Esophagus mucosa (tissue), 1 donor: ENCODE measurements around the gene MYBPC3. TPM values are rescaled to one million over a fixed set of nuclear protein-coding genes. Genes with fewer than 3 reads are reported as not detected.

Source experiments
- ATAC-seq: fragments of 200-7000 bp; cut with Tn5 transposase; one replicate; pipeline ENCODE4 v1.9.1; 2020
- total RNA-seq: library from RNA; stranded (reverse); gene quantifications from one replicate; pipeline ENCODE4 v1.2.4, GENCODE V29; 2023
- donor health status: DM: yes; HTN: yes; CAD: no.

MYBPC3 gene
- total RNA-seq, 1 donor from 2014 or later: not detected

DNA sequence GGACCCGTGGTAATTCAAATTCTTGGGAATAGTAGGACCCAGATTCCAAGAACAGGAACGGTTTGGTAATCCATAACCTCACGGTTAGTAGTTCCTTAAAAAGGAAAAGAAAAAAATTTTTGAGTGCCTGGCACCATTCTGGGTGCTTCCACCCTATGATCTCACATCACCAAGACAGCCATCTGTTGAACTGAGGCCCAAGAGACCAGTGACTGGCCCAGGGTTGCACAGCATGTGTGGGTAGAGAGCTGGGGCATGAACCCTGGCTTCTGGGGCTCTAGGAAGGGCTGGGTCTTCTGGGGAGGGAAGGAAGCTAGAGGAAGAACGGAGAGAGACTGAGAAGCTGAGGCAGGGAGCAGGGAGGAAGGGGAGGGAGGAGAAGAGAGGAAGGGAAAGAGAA lies 30.6 kb upstream of the MYBPC3 start:
- no peak for ATAC-seq

DNA sequence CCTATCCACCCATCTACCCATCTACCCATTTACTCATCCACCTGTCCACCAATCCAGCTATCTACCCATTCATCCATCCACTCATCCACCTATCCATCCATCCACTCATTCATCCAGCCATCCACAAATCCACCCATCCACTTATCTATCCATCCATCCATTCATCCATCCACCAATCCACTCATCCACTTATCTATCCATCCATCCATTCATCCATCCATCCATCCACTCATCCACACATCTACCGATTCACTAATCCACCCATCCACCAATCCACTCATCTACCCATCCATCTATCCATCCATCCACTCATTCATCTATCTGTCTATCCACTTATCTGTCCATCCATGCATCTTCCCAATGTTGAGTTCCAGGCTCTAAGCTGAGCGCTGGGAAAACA lies 27.6 kb upstream of the MYBPC3 start:
- no peak for ATAC-seq

DNA sequence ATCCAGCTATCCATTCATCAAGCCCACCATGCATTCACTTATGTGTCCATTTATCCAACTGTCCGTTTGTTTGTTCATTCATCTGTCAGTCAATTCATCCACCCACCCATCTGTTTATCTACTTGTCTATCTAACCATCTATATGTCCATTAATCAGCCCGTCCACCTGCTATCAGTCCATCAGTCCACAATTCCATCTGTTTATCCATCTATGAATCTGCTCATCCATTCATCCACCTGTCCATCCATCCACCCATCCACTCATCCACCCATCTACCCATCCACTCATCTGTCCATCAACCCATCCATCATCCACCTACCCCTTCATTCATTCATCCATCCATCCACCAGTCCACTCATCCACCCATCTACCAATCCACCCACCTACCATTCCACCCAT lies 26.8 kb upstream of the MYBPC3 start:
- no peak for ATAC-seq

DNA sequence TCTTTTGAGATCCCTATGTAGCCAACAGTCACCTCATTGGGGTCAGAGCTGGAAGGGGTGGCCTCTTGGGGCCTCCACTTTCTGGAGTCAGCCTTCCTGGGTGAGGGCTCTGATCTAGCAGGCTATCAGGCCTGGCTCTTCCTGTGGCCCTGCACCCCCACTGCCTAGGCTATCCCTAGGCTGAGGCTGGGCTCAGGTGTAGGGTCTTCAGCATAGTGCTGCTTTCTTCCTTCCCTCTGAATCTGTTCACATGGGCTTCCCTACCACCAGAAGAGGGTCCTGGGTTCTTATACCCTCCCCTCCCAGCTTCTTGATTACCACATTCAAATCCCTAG lies 26.3 kb upstream of the MYBPC3 start:
- no peak for ATAC-seq

DNA sequence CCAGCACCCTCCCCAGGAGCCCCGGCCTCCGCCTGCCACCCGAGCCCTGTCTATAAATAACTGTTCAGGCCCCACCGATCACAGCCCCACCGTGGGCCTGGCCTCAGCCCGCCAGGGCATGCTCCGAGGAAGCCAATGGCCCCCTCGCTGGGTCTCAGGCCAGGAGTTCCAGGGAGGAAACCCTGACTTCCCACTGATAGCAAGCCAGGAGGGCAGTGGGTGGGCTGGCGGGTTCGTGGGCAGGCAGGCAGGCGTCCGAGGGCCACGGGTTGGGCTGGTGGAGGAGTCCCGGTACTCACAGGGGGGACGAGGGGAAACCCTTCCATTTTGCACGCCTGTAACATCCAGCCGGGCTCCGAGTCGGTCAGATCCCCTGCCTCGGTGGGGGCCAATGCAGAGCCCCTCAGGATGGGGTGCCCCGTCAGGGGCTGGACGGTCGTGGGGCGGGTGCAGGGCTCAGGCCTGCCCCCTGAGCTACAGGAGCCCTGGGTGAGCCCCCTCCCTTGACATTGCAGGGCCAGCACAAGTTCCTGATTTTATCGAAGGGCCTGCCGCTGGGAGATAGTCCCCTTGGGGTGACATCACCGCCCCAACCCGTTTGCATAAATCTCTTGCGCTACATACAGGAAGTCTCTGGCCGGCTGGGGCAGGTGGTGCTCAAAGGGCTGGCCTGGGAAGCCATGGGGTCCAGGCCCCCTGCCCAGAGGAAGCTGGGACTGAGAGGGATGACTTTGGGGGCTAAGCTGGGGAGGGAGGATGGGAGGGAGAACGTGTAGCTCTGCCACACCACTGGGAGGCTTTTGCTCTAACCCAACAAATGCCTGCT lies 25.7 kb upstream of the MYBPC3 start, which contains the start of gene SPI1:
Gene SPI1, minus strand, starts transcription at position 538 of the 826 bp plus-strand sequence. Its CDS starts 194 bp downstream, at position 344.
- peak; percentile 43 for ATAC-seq

DNA sequence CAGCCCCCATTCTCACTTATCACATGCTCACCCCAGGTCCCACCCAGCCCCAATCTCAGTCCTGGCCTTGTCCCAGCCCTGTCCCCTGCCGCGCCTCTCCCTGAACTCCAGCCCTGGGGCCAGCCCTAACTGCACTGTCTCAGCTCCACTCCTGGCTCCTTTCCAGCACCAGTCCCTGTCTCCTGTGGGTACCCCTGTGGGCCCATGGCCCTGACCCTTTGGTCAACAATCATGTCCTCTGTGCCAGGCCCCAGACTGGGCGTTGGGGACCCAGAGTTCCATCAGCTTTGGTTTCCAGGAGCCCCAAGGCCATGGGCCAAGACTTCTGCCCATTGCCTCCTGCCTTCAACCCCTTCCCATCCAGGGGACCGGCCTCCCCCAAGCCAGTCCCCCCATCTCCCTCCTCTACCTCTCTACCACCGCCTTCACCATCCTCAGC lies 25.1 kb upstream of the MYBPC3 start:
- peak; percentile 6 for ATAC-seq

DNA sequence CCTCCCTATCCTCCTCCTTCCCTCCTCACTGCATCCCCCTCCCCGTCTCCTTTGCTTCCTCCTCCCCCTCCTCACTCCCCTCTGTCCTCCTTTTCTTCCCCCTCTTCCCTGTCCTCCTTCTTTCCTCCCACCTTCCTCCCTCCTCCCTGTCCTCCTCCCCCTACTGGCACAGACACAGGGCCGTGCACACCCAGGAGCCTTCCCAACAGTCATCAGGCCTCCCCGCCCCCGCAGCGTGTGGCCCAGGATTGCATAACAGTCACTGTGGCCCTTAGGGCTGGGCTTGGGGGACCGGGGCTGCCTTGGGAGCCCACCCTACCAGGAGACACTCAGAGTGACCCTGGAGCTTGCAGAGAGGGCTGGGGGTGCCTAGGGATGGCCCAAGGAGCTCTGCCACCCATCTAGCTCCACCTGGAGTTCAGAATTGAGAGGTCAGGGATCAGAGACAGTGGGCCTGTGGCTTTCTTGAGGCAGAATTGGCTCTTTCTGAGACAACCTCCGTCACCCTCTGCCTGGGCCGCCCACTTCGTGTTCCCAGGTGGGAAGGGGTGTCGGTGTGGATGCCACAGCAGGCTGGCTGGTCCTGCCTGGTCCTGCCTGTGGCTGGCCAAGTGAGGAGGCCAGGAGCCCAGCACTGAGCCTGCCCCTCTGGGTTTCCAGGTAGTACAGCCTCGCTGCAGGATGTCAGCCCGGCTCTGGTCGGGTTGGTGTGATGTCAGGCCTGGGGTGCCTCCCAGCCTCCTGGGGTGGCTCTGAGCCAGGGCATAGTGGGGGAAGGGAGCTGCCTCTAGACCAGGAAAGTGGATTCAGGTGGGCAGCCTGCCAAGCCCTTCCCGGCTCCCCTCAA lies 24.2 kb upstream of the MYBPC3 start:
- ATAC-seq: peak; percentile 25

DNA sequence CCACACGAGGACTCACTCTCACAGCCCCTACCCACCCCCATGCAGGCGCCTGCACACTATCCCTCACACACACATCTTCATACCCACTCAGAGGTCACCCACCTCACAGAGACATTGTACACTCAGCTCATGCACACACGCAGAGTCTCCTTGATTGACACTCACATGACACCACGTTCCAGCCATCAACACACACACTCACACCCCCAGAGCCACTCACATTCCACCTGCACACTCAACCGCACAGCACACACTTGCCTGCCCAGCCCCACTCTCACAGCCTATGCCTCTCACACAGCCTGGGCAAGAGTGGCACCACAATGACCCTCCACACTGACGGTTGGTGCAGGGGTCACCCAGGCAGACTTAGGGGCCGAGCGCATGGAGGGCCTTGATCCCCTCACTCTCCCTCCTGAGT lies 23.6 kb upstream of the MYBPC3 start:
- no peak for ATAC-seq

DNA sequence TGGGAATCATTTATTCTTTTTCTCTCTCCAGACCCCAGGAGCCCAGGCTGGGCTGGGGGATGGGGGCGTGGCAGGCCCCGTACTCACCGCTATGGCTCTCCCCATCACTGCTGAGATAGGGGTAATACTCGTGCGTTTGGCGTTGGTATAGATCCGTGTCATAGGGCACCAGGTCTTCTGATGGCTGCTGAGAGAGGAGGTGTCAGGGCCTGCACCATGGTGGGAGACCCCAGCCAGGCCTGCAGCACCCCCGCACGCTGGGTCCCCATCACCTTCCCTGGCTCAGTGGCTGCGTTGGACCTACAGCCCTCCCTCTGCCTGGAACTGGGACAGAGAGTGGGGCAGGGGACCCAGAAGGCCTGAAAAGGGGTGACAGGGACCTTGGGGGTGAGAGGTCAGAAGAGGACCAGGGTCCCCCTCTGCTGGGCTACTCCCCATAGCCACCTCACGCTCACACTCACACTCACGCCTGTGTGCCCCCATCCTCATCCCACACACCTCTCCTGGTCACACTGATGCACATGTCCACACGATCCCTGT lies 23.1 kb upstream of the MYBPC3 start:
- no peak for ATAC-seq

DNA sequence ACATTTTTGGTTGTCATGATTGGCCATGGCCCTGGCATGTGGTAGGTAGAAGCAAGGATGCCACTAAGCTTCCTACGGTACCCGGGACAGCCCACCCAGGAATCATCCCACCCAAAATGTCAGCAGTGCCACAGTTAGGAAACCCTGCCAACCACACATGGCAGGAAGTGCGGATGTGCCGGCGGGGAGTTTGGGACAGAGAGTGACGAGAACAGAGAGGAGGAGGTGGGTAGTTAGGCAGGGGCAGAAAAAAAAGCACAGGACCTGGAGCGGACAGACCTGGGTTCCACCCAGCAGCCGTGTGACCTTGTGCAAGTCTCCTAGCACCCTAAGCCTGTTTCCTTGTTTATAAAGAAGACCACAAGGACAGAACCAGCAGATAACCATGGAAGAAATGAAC lies 22.5 kb upstream of the MYBPC3 start:
- ATAC-seq: no peak

DNA sequence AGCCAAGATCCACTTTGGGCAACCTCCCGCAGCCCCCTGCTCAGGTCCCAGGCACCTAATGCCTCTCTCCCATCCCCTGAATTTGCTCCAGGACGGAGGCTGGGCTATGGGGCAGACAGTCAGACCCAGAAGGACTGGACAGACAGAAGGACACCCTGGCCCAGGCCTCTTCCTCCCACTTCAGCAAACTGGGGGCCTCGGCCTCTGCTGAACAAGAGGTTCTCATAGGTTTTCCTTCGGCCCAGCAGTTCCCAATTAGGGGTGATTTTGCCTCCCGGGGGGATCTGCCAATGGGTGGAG lies 22.2 kb upstream of the MYBPC3 start:
- ATAC-seq: no peak

DNA sequence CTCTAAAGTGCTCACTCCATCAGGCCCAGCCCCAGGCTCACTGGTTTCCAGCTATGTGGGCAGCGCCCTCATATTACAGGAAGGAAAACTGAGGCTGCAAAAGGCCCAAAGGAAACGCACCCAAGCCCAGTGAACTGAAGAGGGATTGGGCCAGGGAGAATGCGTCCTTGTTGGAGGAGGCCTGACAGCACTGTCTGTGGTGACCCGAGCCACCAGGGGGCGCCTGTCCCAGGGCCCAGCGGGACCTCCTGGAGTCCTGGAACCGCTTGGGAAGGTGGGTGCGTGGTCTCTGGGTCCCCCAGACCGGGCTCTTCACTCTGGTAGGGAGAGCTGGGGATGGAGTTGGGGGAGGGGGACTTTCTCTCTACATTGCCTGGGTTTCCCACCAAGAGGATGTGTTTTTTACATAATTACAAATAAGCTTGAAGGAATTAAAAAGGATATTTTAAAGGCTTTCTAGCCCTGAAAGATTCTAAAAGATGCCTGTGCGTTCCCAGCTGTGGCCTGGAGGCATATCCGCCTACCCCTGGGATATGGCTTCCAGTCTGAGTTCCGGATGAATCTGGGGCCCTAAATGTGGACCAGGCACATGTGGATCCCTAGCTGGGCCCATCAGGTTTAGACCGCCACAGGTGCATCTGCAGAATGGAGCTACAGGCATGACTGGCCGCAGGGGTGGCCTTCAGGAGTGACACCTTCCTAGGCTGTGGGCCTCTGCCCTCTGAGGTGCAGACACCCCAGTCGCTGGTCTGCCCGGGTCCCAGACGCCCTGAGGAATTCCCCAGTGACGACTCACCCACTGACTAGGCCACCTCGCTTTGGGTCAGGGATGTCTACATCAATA lies 21.6 kb upstream of the MYBPC3 start:
- peak; percentile 73 for ATAC-seq

DNA sequence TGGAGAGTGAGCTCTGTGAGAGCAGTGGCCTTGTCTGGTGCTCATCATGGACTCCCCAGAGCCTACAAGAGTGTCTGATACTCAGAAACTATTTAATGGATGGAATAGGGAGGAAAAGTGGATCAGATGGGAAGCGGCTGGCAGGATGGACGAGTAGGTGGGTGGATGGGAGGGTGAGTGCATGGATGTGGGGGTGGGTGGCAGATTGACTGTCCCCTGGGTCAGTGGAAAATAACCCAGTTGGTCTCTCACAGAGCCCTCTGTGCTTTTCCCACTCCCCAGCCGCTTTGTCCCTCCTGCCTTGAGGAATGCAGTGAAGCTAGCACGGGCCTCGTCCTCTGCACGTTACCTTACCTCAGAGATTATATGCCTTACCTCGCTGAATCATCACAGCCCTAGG lies 19.9 kb upstream of the MYBPC3 start:
- ATAC-seq: no peak

DNA sequence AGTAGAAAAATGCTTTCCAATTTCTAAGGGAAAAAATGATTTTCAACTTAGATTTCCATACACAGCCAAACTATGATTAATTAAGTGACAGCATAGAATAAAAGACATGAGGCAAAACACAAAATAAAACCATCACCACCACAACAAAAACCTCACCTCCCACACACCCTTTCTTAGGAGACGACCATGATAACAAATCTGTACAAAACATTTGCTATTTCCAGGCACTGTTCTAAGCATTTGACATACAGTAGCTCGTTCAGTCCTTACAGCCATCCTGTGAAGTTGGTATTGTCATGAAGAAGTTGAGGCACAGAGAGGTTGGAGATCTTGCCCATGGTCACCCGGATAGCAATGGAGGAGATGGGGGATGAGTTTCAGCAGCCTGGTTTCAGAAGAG lies 17.2 kb upstream of the MYBPC3 start:
- no peak for ATAC-seq

DNA sequence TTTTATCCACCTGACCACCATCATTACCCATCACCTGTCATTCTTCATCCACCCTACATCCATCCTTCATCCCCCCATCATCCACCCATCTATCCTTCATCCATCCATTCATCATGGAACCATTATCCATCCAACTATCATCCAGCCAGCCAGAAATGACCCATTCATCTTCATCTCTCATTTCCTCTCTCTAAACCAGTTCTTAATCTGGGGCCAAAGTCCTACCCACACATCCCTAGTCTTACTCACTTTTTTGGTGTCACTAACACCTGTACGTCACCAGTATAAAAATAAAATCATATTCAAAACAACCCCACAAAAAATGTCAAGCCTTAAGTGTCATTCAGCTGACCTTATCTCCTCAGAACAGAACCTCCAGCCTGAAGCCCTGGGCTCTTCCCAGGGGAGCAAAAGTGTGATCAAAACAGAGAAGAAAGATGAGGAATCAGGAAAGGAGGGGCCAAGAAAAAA lies 13.6 kb upstream of the MYBPC3 start:
- no peak for ATAC-seq

DNA sequence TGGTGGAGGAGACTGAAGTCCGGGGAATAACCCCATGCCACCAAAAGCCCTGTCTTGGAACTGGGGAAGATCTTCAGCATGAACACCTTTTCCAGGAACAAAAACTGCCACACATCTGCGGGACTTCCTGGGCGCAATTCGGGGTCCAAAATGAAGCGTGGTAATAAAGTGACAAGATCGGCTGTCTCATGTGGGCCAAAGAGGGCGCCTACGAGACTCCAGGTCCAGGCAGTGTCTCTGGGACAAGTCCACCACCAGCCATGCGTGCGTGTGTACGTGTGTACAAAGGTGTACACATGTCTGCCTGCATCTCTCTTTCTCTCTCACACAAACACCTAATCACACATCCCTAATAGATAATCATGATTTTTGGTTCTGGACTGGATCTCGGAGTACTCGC lies 8.9 kb upstream of the MYBPC3 start:
- no peak for ATAC-seq

DNA sequence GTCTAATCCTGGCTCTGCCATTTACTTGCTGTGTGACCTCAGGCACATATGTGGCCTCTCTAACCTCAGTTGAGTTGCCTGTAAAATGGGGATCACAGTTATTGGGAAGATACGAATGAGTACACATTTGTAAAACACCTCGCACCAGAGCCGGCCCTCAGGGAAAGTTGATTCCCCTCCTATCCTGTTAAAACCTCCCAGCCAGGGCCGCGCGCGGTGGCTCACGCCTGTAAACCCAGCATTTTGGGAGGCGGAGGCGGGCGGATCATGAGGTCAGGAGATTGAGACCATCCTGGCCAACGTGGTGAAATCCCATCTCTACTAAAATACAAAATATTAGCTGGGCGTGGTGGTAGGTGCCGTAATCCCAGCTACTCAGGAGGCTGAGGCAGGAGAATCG lies 7.8 kb upstream of the MYBPC3 start:
- no peak for ATAC-seq

DNA sequence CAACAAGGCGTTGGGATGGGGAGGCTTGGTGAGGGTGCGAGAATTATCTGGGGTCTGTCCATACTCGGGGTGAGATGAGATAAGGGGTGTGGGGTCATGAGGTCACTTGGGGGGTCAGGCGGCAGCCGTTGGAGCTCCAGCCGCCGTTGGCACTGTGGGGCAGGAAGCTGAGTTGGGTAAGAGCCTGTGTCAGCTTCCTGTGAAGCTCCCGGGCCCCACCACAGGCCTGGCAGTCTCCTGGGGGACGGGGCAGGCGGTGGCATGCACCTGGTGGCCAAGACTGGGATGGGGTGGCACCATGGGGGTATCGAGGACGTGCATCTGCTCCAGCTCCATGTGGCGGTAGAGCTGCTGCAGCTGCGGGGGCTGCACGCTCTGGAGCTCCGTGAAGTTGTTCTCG lies 7.1 kb upstream of the MYBPC3 start:
- ATAC-seq: no peak

DNA sequence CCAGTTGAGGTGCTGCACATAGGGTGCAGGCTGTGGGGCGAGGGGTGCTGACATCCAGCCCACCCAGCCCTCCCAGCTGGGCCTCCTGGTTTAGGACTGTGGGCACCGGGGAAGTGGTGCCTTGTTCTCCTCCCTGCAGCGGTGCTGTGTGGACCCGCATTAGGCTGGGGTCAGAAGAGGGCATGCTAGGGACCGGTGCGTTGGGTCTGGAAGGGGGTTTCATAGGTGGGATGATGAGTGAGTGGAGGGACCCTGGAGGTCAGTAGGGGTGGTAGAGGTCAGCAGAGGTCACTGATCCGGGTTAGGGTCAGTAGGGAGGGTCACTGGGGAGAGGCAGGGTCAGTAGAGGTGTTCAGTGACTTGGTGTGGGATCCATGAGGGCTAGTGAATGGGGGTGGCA lies 6.7 kb upstream of the MYBPC3 start:
- no peak for ATAC-seq

DNA sequence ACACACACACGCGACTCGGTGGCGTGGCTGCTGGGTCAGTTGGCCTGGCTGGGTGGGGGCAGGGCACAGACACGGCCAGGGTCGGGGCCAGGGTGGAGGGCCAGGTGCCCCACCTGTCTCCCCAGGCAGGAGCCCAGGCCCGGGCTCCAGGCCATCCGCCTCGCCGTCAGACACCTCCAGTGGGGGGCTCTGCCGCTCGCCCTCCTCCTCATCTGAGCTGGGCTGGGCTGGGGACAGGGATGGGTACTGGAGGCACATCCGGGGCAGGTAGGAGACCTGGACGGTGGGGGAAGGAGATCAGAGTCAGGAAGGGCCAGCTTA lies 6.2 kb upstream of the MYBPC3 start:
- ATAC-seq: no peak

DNA sequence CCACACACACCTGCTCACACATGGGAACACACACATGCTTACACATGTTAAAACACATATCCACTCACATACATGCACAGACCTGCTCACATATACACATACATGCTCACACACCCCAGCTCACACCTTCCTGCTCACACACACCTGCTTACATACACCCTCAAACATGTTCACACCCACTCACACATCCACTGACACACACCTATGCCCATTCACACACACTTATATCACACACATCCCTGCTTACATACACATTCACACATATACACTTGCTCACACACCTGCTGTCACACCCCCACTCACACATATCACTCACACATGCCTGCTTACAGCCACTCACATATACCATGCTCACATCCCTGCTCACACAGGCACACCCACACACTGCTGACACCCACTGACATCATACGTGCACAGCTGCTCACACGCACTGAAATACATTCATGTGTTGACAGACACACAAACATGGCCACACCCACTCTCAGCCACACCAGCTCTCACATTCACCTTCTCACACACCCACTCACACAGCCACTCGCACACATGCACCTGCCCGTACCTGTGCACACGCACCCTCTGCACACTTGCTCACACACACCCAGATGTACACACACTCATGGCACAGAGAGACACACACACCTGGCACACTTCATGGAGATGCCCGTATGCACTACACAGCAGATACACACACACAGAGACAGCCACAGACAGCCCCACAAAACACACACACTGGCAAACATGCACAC lies 5.7 kb upstream of the MYBPC3 start:
- ATAC-seq: no peak

DNA sequence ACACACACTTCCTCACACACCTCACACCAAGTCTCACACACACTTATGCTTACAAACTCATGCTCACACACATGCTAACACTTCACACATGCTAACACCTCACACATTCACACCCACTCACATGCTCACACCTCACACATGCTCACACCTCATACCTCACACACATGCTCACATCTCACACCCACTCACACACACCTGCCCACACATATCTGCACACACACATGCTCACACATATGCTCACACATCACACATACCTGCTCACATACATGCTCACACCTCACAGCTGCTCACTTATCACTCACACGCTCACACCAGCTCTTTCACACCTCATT lies 4.5 kb upstream of the MYBPC3 start:
- ATAC-seq: no peak
